Right forelimb (tissue), 1 donor: ENCODE measurements around the gene TCF12.

Experiments used
- DNase-seq: peaks from one replicate; pipeline ENCODE4 v3.0.0-alpha.2; 2018

TCF12 gene

GRCh38 chr15:56918046-56918938 is at the start of gene TCF12:
TCF12 (plus strand) TSS chr15:56918644; CDS start chr15:56919914, 1,270 bp downstream.
- DNase-seq, result peak; percentile 98

- DNase-seq, result no peak
Observed at GRCh38 chr15:56869573-56869972, 48.9 kb upstream of the TCF12 start.

GRCh38 chr15:56871185-56871584 is 47.3 kb upstream of the TCF12 start:
- no peak for DNase-seq

GRCh38 chr15:56871867-56872266 is 46.6 kb upstream of the TCF12 start:
- DNase-seq, result no peak

DNA sequence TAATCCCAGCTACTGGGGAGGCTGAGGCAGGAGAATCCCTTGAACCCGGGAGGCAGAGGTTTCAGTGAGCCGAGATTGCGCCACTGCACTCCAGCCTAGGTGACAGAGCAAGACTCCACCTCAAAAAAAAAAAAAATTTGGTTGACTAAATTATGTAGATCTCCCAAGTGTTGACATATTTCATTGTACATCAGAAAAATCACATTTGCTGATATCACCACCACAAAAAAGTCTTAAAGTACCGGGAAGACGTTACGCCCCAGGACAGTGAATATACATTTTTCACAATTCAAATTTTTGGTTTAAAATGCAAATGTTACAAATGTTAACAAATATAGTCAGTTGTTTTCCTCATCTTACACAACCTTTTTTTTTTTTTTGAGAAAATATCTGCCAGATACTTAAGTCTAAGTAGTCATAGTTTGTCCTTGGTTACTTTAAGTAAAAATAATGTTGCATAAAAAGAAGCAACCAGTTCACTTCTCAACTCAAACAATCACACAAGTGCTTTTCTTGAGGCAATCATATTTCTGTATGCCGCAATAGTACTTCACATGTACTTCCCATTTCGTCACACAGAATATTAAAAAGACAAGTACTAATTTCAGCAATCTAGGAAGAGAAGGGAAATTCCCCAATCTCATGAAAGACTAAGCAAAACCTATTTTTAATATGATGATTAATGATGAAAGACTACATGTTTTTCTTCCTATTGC is 41.0 kb upstream of the TCF12 start:
- no peak for DNase-seq

DNA sequence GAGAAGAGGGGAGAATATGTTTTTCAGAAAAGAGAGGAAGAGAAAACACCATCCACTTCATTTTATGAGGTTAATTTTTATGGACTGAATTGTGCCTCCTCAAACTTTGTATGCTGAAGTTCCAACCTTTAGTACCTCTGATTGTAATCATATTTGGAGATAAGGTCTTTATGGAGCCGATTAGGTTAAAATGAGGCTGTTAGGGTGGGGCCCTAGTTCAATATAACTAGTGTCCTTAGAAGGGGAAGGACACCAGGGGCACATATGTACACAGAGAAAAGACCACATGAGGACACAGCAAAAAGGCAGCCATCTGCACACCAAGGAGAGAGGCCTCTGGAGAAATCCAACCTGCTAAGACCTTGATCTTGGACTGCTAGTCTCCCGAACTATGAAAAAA is 38.9 kb upstream of the TCF12 start:
- no peak for DNase-seq

DNA sequence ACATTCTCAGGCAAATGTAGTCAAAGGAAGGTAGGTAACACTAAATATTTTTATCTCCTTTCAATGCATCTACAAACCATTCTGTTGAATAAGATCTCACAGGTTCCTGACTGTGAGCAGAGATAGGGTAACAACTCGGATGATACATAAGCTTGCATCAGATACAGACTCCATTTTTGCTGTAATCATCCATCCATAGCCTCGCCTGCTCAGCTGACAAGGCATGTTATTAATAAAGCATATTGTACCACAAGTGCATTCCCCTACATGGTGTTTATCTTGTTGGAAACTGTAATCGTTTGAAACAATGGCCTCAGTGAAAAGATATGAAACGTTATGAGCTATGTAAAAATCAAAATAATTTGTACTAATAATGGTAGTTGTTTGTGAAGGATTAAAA is 35.4 kb upstream of the TCF12 start:
- no peak for DNase-seq

DNA sequence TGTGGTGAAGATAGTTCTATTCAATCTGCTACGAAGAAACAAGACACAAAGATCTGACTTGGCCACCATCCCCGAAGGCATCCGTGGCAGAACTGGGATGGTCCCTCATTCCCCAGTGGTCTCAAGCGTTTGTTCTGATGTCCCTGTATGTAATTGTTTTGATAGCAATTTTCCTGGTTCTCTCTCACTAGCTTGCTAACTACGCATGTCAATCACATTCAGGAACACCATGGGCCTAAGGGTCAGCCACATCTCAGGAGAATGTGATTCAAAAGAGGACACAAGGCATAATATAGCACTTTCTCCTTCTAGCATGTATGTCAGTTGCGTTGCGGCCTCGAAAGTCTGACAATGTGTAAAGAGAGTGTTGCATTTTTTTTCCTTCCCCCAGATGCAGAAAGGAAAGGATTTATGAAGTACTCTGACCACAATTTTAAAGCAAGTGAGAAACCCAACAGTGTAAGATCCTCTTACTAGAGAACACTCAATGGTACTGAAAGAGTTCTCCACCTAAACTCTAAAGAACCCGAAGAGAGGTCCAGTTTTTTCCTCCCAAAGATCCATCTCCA is 32.0 kb upstream of the TCF12 start:
- no peak for DNase-seq

GRCh38 chr15:56886932-56887781 is 31.3 kb upstream of the TCF12 start:
- peak; percentile 96 for DNase-seq

GRCh38 chr15:56887782-56888438 is 30.5 kb upstream of the TCF12 start:
- no peak for DNase-seq

DNA sequence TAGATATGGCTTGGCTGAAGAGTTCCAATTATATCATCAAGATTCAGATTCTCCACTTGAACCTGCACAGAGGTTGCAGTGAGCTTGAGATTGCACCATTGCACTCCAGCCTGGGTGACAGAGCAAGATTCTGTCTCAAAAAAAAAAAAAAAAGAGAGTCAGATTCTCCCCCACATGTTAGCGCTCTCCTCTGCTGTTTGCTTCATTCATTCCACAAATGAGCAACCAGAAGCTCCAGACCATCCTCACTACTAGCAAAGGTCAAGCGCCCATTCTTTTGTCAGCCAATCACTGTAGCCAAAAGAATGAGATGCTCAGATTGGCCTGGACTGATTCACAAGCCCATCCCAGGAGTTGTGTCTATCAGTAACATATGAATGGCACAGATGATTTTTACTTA is 28.4 kb upstream of the TCF12 start:
- DNase-seq, result no peak

DNA sequence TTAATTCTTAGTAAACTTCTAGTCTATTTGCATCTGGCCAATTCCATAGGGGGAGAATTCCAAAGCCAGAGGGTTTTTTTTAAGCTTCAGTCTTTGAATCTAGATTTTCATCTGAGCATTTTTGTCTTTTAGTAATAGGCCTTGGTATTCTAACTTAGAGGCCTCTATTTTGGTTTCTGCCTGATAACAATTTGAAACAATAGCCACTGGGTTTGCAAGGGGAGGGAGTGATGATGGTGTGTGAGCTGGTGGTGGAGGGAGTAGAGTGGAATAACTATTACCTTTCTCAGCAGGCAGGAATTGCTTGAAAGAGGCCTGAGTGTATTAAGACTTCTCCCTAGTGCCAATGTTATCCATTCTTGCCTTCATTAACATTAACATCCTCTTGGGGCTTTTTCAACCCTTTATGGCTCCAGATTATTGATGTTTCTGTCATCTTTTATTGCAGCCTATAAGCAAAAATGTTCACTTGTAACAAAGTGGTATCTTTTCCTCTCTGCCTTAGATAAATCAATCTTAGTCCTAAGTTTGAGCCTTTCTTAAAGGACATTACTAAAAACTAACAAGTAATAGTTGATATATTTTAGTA is 26.5 kb upstream of the TCF12 start:
- no peak for DNase-seq

DNA sequence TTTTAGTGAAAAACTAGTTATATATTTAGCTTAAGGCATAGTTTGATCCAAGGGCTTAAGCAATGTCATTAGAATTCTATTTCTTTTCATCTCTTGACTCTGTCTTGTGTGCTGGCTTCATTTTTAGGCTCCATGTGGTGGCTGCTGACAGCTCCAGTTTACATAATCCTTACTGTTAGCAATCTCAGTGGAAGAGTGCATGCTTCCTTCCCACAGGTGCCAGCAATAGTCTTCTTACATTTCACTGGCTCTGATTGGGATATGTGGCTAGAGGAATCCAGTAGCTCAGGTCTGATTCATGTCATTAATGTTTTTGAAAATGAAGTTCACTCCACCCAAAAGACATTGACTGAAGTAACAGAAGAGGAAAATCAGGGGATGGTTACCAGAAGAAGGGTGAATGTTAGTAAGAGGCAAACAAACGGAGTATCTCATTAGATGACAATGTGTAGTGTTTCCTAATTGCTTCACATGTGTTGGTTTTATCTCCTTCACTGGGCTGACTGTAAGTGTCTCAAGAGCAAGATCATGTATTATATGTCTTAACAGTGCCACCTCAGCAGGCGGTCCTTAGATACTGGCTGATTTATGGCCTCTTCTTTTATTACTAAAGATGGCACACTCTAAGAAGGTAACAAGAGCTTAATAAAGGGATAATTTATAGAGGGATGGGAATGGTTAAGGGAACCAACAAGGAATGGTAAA is 25.6 kb upstream of the TCF12 start:
- no peak for DNase-seq

- no peak for DNase-seq
Observed at GRCh38 chr15:56893364-56893678, 25.1 kb upstream of the TCF12 start.

GRCh38 chr15:56894601-56895000 is 23.8 kb upstream of the TCF12 start:
- DNase-seq, result no peak

- no peak for DNase-seq
Observed at GRCh38 chr15:56901931-56902330, 16.5 kb upstream of the TCF12 start.

GRCh38 chr15:56906766-56907165 is 11.7 kb upstream of the TCF12 start:
- DNase-seq, result no peak

GRCh38 chr15:56910801-56911200 is 7.6 kb upstream of the TCF12 start:
- no peak for DNase-seq

- no peak for DNase-seq
Observed at GRCh38 chr15:56913241-56913640, 5.2 kb upstream of the TCF12 start.

GRCh38 chr15:56913670-56914069 is 4.8 kb upstream of the TCF12 start:
- DNase-seq, result no peak

GRCh38 chr15:56915888-56916287 is 2.6 kb upstream of the TCF12 start:
- DNase-seq, result no peak
